HFFc6 (cell line): ENCODE data around the gene ELOVL1. TPM values are rescaled to one million over a fixed set of nuclear protein-coding genes. Genes with fewer than 3 reads are reported as not detected.
"Not testable (repeated sequence)": the region's sequence is repeated elsewhere in the genome, so short reads cannot be mapped to it uniquely, and the experiment has no call there.

Experiments
- DNase-seq: peaks from one replicate; pipeline ENCODE4 v3.0.0-alpha.2; 2018
- H3K27ac Mint-ChIP-seq: 2 replicates; pipeline ENCODE4 v1.8.0; 2020; ENCODE audit warnings: mild to moderate bottlenecking, mixed read lengths
- H3K27me3 Mint-ChIP-seq: 2 replicates; pipeline ENCODE4 v1.8.0; 2021; ENCODE audit warnings: mild to moderate bottlenecking, moderate library complexity, mixed read lengths; ENCODE audit not compliant: insufficient read depth
- H3K36me3 Mint-ChIP-seq: 2 replicates; pipeline ENCODE4 v1.8.0; 2021; ENCODE audit warnings: low read depth, mixed read lengths
- H3K4me1 Mint-ChIP-seq: 2 replicates; pipeline ENCODE4 v1.8.0; 2020; ENCODE audit warnings: low read depth, mixed read lengths
- H3K4me3 Mint-ChIP-seq: 2 replicates; pipeline ENCODE4 v1.8.0; 2020; ENCODE audit warnings: mild to moderate bottlenecking, moderate library complexity, mixed read lengths
- H3K9me3 Mint-ChIP-seq: 2 replicates; pipeline ENCODE4 v1.8.0; 2020; ENCODE audit warnings: mild to moderate bottlenecking, mixed read lengths
- CTCF ChIP-seq: fragments of 200-600 bp; sonication (generic); IDR thresholded peaks from 2 replicates; pipeline ENCODE4 v1.5.0; 2021; ENCODE audit warnings: antibody characterized with exemption, mild to moderate bottlenecking
- total RNA-seq, 6 experiments: library from RNA; stranded (reverse); fragmentation: NEBNext Ultra II Directional; extraction: Animal tissue kit (Norgen Biotek cat#: 25700); gene quantifications; 2 replicates in 1 of 6; 3 replicates in 5 of 6; pipeline ENCODE4 v1.2.3, GENCODE V29; 2021

Gene ELOVL1
- total RNA-seq, 6 experiments from 2014 or later: 137 to 185 (median 160) TPM

GRCh38 chr1:43370564-43370963 is 2.8 kb upstream of the ELOVL1 start:
- no peak for DNase-seq

GRCh38 chr1:43369779-43370178 is 2.0 kb upstream of the ELOVL1 start:
- peak overlapping the region; percentile 41 for H3K4me3 Mint-ChIP-seq
- H3K27me3 Mint-ChIP-seq, H3K9me3 Mint-ChIP-seq, H3K27ac Mint-ChIP-seq, DNase-seq: not testable (repeated sequence)
- peaks cover 28% of the 10 kb centered on the region for H3K4me1 Mint-ChIP-seq
- H3K36me3 Mint-ChIP-seq: peaks cover 31% of the 10 kb centered on the region

More at GRCh38 chr1:43370564-43370963, 2.8 kb upstream of the ELOVL1 start:
- H3K4me1 Mint-ChIP-seq: peaks cover 20% of the 10 kb centered on the region
- H3K27ac Mint-ChIP-seq: peak overlapping the region; percentile 64
- H3K4me3 Mint-ChIP-seq: peak overlapping the region; percentile 14; the same call in 1 of the 2 replicates
- no peaks in the 10 kb centered on the region for H3K9me3 Mint-ChIP-seq
- H3K36me3 Mint-ChIP-seq: peaks cover 26% of the 10 kb centered on the region
- H3K27me3 Mint-ChIP-seq: no peaks in the 10 kb centered on the region; the same call in 1 of the 2 replicates
- TF ChIP-seq CTCF: no peak

GRCh38 chr1:43368646-43369020 is 822 bp upstream of the ELOVL1 start:
- H3K4me3 Mint-ChIP-seq: peak overlapping the region; percentile 93
- DNase-seq: no peak
- H3K36me3 Mint-ChIP-seq: peaks cover 43% of the 10 kb centered on the region

GRCh38 chr1:43367026-43367903 is 546 bp downstream of the ELOVL1 start:
- Mint-ChIP-seq H3K36me3 (peaks cover 53% of the 10 kb centered on the region), H3K4me3 (peak overlapping the region; percentile 93), H3K27me3 (no peaks in the 10 kb centered on the region; the same call in 1 of the 2 replicates), H3K27ac (peak overlapping the region; percentile 90), H3K4me1 (peaks cover 52% of the 10 kb centered on the region), H3K9me3 (no peaks in the 10 kb centered on the region)
- no peak for DNase-seq
- no peak for TF ChIP-seq CTCF

More at GRCh38 chr1:43368646-43369020, 822 bp upstream of the ELOVL1 start:
- Mint-ChIP-seq H3K9me3 (no peaks in the 10 kb centered on the region), H3K27ac (peak overlapping the region; percentile 93), H3K27me3 (no peaks in the 10 kb centered on the region; the same call in 1 of the 2 replicates), H3K4me1 (peaks cover 39% of the 10 kb centered on the region)
- no peak for TF ChIP-seq CTCF

- no peaks in the 10 kb centered on the region for H3K9me3 Mint-ChIP-seq
- no peak for DNase-seq
- H3K4me1 Mint-ChIP-seq: peaks cover 58% of the 10 kb centered on the region
- peak overlapping the region; percentile 93 for H3K4me3 Mint-ChIP-seq
- no peak for TF ChIP-seq CTCF
- H3K27me3 Mint-ChIP-seq: no peaks in the 10 kb centered on the region; the same call in 1 of the 2 replicates
- peaks cover 59% of the 10 kb centered on the region for H3K36me3 Mint-ChIP-seq
- H3K27ac Mint-ChIP-seq: peak overlapping the region; percentile 90
Observed at GRCh38 chr1:43366601-43367025, 1.2 kb downstream of the ELOVL1 start.

GRCh38 chr1:43366179-43366578 is 1.6 kb downstream of the ELOVL1 start:
- Mint-ChIP-seq H3K36me3 (peaks cover 59% of the 10 kb centered on the region), H3K27ac (peak overlapping the region; percentile 90), H3K9me3 (no peaks in the 10 kb centered on the region), H3K27me3 (no peaks in the 10 kb centered on the region; the same call in 1 of the 2 replicates), H3K4me3 (peak overlapping the region; percentile 93), H3K4me1 (peaks cover 62% of the 10 kb centered on the region)
- TF ChIP-seq CTCF: no peak
- no peak for DNase-seq
